PC-3 (cell line): ENCODE results near the gene RAPGEF3. TPM values are rescaled to one million over a fixed set of nuclear protein-coding genes. Genes with fewer than 3 reads are reported as not detected.

ENCODE experiments used
- ATAC-seq: fragments of 200-7000 bp; cut with Tn5 transposase; 2 replicates; pipeline ENCODE4 v1.9.1; 2020; ENCODE audit warnings: mild to moderate bottlenecking, moderate library complexity
- BruUV-seq: library from RNA; stranded (reverse); fragments of 400-500 nt; replicated peaks from 2 replicates; lab custom pipeline; 2021; lab: Mats Ljungman, UMichigan
- CTCF ChIA-PET: fragments of 300-600 bp; sonication (Branson Sonifier 250); formaldehyde crosslinking; loops from one replicate; lab custom pipeline; 2022; ENCODE audit warnings: antibody characterized with exemption; lab: Charles Lee
- POLR2A ChIA-PET: fragments of 300-600 bp; sonication (Branson Sonifier 250); formaldehyde crosslinking; loops from one replicate; lab custom pipeline; 2022; ENCODE audit warnings: antibody characterized with exemption; ENCODE audit not compliant: unreplicated experiment; lab: Charles Lee
- DNase-seq: peaks from one replicate; pipeline ENCODE4 v3.0.0-alpha.2; 2015
- H2AFZ ChIP-seq: fragments of 300-600 bp; sonication (generic); 2 replicates; pipeline ENCODE4 v1.6.0; 2016; ENCODE audit warnings: antibody characterized with exemption, low read length
- H3F3A ChIP-seq: fragments of 300-600 bp; sonication (generic); one replicate; pipeline ENCODE4 v1.6.0; 2017; ENCODE audit warnings: antibody characterized with exemption, low read length, control low read depth, mild to moderate bottlenecking; ENCODE audit not compliant: unreplicated experiment
- H3K27ac ChIP-seq: fragments of 300-600 bp; sonication (generic); 2 replicates; pipeline ENCODE4 v1.5.1; 2016; ENCODE audit warnings: mild to moderate bottlenecking, low read length
- H3K27me3 ChIP-seq: fragments of 300-600 bp; sonication (generic); 2 replicates; pipeline ENCODE4 v1.6.1; 2016; ENCODE audit warnings: low read length, mixed read lengths
- H3K36me3 ChIP-seq: fragments of 300-600 bp; sonication (generic); 2 replicates; pipeline ENCODE4 v1.6.1; 2016; ENCODE audit warnings: low read depth, mixed run types, low read length, mixed read lengths
- H3K4me1 ChIP-seq: fragments of 300-600 bp; sonication (generic); 2 replicates; pipeline ENCODE4 v1.5.1; 2016; ENCODE audit warnings: low read length; ENCODE audit not compliant: insufficient read depth
- H3K4me2 ChIP-seq: fragments of 300-600 bp; sonication (generic); 2 replicates; pipeline ENCODE4 v1.6.0; 2016; ENCODE audit warnings: low read length
- H3K4me3 ChIP-seq: fragments of 300-600 bp; sonication (generic); 2 replicates; pipeline ENCODE4 v1.5.1; 2016; ENCODE audit warnings: mild to moderate bottlenecking, low read length, mixed read lengths
- H3K79me2 ChIP-seq: fragments of 300-600 bp; sonication (generic); 2 replicates; pipeline ENCODE4 v1.6.1; 2017; ENCODE audit warnings: low read length, mixed read lengths
- H3K9ac ChIP-seq: fragments of 300-600 bp; sonication (generic); 2 replicates; pipeline ENCODE4 v1.6.0; 2016; ENCODE audit warnings: mild to moderate bottlenecking, low read length
- H3K9me2 ChIP-seq: fragments of 300-600 bp; sonication (generic); replicated peaks from 2 replicates; pipeline ENCODE4 v1.6.1; 2016; ENCODE audit warnings: mixed run types, low read length, mixed read lengths
- H3K9me3 ChIP-seq: fragments of 300-600 bp; sonication (generic); 2 replicates; pipeline ENCODE4 v1.6.1; 2016; ENCODE audit warnings: low read length, mixed read lengths
- H4K20me1 ChIP-seq: fragments of 300-600 bp; sonication (generic); 2 replicates; pipeline ENCODE4 v1.6.1; 2016; ENCODE audit warnings: low read length, mixed read lengths
- CTCF ChIP-seq: fragments of 300-600 bp; sonication (generic); conservative IDR thresholded peaks from 2 replicates; pipeline ENCODE4 v1.5.1; 2017; ENCODE audit warnings: antibody characterized with exemption, low read depth, mild to moderate bottlenecking, low read length
- EZH2 ChIP-seq: fragments of 300-600 bp; sonication (generic); IDR thresholded peaks from one replicate; pipeline ENCODE4 v1.6.1; 2017; ENCODE audit warnings: antibody characterized with exemption, mild to moderate bottlenecking, low read length; ENCODE audit not compliant: unreplicated experiment
- EZH2phosphoT487 ChIP-seq: fragments of 300-600 bp; sonication (generic); IDR thresholded peaks from 2 replicates; pipeline ENCODE4 v1.6.1; 2018; ENCODE audit warnings: mild to moderate bottlenecking, antibody characterized with exemption, low read length, borderline replicate concordance
- intact Hi-C: fragments of 100-400 bp; cut with micrococcal nuclease; formaldehyde crosslinking; loops from 2 replicates; pipeline ENCODE4 v1.9.0; 2023
- total RNA-seq: library from RNA; depleted of rRNA; stranded (reverse); fragments of >200 nt; gene quantifications from 2 replicates; pipeline ENCODE4 v1.2.3, GENCODE V29; 2014

Gene RAPGEF3
- total RNA-seq, 1 experiment from 2014 or later: 6.7 TPM

DNA sequence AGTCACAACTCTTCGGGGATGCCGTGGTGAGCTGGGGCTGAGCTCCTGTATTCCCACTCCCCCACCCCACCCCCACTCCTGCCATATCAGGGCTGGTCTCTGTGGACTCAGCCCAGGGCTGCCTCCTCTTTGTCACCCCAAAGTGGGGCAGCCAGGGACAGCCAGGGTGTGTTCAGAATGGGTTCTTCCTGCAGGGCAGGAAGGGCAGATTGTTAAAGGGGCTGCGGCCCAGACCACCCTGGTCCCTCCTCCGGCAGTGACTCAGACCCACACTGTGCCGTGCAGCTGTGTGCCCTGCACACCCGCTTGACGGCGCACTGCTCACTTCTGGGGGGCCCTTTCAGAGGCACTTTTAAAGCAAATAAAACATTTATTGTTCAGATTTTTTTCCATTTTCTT is 23.7 kb upstream of the RAPGEF3 start:
- intact Hi-C loops: no loop called here
- CTCF ChIA-PET: interaction anchor here (0.6 to 1.7 kb wide), 2 partner anchors 40 to 56 kb away, joined by 5 read pairs; no protein-coding TSS in a partner anchor
- no peaks in the 10 kb centered on the region for H3K9me2 ChIP-seq
- no peaks in the 10 kb centered on the region for H4K20me1 ChIP-seq
- BruUV-seq: no TSS peak
- DNase-seq: no peak
- peaks cover 32% of the 10 kb centered on the region for H3K36me3 ChIP-seq
- H3K4me1 ChIP-seq: no peaks in the 10 kb centered on the region
- H3K27me3 ChIP-seq: no peaks in the 10 kb centered on the region
- ATAC-seq: no peak
- TF ChIP-seq EZH2phosphoT487: no peak
- no peak for TF ChIP-seq EZH2
- no peak for TF ChIP-seq CTCF
- no peak overlapping the region for H3K27ac ChIP-seq
- peaks cover 4% of the 10 kb centered on the region for H3F3A ChIP-seq
- no peaks in the 10 kb centered on the region for H3K9me3 ChIP-seq
- no peak overlapping the region for H3K4me2 ChIP-seq
- POLR2A ChIA-PET: interaction anchor here (0.6 kb wide), 1 partner anchor 41 kb away, joined by 4 read pairs; no protein-coding TSS in a partner anchor
- no peak overlapping the region for H3K4me3 ChIP-seq
- no peak overlapping the region for H3K9ac ChIP-seq
- H2AFZ ChIP-seq: no peak overlapping the region
- H3K79me2 ChIP-seq: no peaks in the 10 kb centered on the region

DNA sequence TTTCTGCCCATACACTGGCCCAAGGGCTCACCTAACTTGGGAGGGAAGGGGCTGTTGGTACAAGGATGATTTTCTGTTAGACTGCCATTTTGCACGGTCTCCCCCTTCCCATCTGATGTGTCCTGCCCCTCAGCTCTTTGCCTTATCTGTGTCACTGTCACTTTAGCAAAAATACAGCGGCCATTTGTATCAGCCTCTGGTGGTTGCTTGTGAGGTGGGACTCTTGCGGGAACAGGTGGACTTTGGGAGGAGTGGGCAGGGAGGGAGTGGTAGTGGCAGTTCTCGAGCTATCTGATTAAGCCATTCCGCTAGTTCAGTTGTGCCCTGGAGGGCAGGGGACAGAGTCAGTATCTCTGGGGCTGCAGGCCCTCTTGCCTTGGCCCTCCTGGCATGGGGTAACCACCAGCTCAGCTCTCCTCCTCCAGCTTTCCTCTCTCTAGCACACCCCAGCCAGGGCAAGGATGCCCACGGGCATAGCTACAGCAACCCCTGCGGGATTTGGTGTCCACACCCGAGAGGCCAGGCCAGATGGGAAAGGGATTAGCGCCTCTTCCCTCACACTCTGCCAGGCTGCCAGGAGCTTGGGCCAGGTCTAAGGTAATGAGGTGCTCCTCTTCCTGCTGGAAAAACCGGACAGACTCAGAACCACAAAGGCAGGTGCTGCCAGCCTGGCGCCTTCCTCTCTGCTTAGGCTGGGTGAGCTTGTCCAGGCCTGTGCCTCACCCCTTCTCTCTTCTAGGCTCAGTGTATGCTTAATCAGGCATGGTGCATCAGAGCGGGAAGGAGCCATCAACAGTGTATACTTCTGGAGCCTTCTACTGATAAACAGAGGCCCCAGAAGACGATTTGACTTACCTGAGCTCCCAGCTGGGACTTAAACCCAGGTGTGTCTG is 23.0 kb upstream of the RAPGEF3 start:
- POLR2A ChIA-PET: interaction anchor here (0.6 kb wide), 1 partner anchor 41 kb away, joined by 4 read pairs; no protein-coding TSS in a partner anchor
- TF ChIP-seq EZH2: no peak
- TF ChIP-seq EZH2phosphoT487: no peak
- no peak for TF ChIP-seq CTCF
- intact Hi-C loops: no loop called here
- no peaks in the 10 kb centered on the region for H4K20me1 ChIP-seq
- H3F3A ChIP-seq: peaks cover 4% of the 10 kb centered on the region
- no peak overlapping the region for H3K4me3 ChIP-seq
- ATAC-seq (peak; percentile 4; the same call in 1 of the 2 replicates), DNase-seq (peak; percentile 25)
- BruUV-seq: no TSS peak
- H3K9ac ChIP-seq: no peak overlapping the region
- H2AFZ ChIP-seq: no peak overlapping the region
- H3K27me3 ChIP-seq: no peaks in the 10 kb centered on the region
- no peak overlapping the region for H3K4me2 ChIP-seq
- peaks cover 26% of the 10 kb centered on the region for H3K36me3 ChIP-seq
- no peaks in the 10 kb centered on the region for H3K9me3 ChIP-seq
- no peaks in the 10 kb centered on the region for H3K79me2 ChIP-seq
- no peaks in the 10 kb centered on the region for H3K9me2 ChIP-seq
- no peak overlapping the region for H3K27ac ChIP-seq
- CTCF ChIA-PET: interaction anchor here (0.6 to 1.7 kb wide), 3 partner anchors 41 to 66 kb away, joined by 5 read pairs; no protein-coding TSS in a partner anchor
- 0 out of 2 replicates have a peak, but pooled peaks cover 2% of the 10 kb centered on the region for H3K4me1 ChIP-seq
